Hepatocyte (in vitro differentiated cells): ENCODE measurements around the gene DDAH2.

Experiments used
- EZH2 ChIP-seq: fragments of 200-600 bp; sonication (generic); IDR thresholded peaks from 2 replicates; pipeline ENCODE4 v1.6.1; 2016; ENCODE audit warnings: antibody characterized with exemption, mild to moderate bottlenecking, borderline replicate concordance
- EZH2phosphoT487 ChIP-seq: fragments of 200-600 bp; sonication (generic); IDR thresholded peaks from one replicate; pipeline ENCODE4 v1.6.1; 2018; ENCODE audit warnings: antibody characterized with exemption, mild to moderate bottlenecking, low read depth, moderate library complexity; ENCODE audit not compliant: unreplicated experiment, severe bottlenecking
- TF ChIP-seq, protein P1 (sequence below): fragments of 200-600 bp; sonication (generic); IDR thresholded peaks from 2 replicates; pipeline ENCODE4 v1.5.1; 2016; ENCODE audit warnings: antibody characterized with exemption, mild to moderate bottlenecking; ENCODE audit not compliant: poor library complexity

DNA sequence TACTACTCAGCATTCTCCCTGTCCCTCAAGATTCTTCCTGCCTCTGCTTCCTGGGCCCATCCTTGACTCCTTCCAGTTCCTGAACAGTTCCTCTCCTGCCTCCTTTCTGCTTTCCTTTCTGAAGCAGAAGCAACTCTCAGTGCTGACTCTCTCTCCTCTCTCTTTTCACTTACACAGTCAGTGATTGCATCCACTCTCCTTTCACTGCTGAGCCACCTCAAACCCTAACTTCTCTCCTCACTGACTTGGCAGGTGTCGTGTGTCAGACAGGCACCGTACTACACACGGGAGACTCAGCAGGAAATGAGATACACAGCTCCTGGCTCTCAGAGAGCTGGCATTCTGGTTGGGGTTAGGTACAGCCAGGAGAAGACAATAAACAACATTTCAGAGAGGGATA lies 31.5 kb downstream of the DDAH2 start:
- TF ChIP-seq, protein P1, sequence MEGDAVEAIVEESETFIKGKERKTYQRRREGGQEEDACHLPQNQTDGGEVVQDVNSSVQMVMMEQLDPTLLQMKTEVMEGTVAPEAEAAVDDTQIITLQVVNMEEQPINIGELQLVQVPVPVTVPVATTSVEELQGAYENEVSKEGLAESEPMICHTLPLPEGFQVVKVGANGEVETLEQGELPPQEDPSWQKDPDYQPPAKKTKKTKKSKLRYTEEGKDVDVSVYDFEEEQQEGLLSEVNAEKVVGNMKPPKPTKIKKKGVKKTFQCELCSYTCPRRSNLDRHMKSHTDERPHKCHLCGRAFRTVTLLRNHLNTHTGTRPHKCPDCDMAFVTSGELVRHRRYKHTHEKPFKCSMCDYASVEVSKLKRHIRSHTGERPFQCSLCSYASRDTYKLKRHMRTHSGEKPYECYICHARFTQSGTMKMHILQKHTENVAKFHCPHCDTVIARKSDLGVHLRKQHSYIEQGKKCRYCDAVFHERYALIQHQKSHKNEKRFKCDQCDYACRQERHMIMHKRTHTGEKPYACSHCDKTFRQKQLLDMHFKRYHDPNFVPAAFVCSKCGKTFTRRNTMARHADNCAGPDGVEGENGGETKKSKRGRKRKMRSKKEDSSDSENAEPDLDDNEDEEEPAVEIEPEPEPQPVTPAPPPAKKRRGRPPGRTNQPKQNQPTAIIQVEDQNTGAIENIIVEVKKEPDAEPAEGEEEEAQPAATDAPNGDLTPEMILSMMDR = no peak
- TF ChIP-seq EZH2 (no peak), EZH2phosphoT487 (no peak)
